ENCODE measurements around the gene MYO1D. TPM values are rescaled to one million over a fixed set of nuclear protein-coding genes. Genes with fewer than 3 reads are reported as not detected.

The MYO1D gene
- total RNA-seq, 1 experiment from 2014 or later = 206 TPM

- Mint-ChIP-seq H3K27ac (ENCODE audit: unreplicated experiment) (no peak overlapping the region), H3K36me3 (ENCODE audit: insufficient read depth, unreplicated experiment) (peaks cover 82% of the 10 kb centered on the region), H3K27me3 (ENCODE audit: insufficient read depth, unreplicated experiment) (no peaks in the 10 kb centered on the region), H3K4me1 (ENCODE audit: low read depth, unreplicated experiment) (no peaks in the 10 kb centered on the region), H3K9me3 (ENCODE audit: unreplicated experiment) (no peaks in the 10 kb centered on the region), H3K4me3 (ENCODE audit: unreplicated experiment) (no peak overlapping the region)
- CTCF ChIA-PET = no interaction called here
- Histone ChIP-seq H3K4me1 (no peaks in the 10 kb centered on the region), H3K36me3 (ENCODE audit: control insufficient read depth, insufficient read depth, low read length) (peaks cover 6% of the 10 kb centered on the region), H3K4me3 (ENCODE audit: low read depth, low read length) (no peak overlapping the region), H3K9me3 (no peaks in the 10 kb centered on the region), H3K27me3 (replicated peaks; ENCODE audit: control insufficient read depth, insufficient read depth, low read length) (no peaks in the 10 kb centered on the region)
- BruUV-seq (replicated peaks) = no TSS peak
- DNase-seq = no peak
- intact Hi-C loops (cut with micrococcal nuclease; ENCODE audit: unreplicated experiment) = no loop called here
- POLR2A ChIA-PET = no interaction called here
- no peak for TF ChIP-seq CTCF (IDR thresholded peaks at IDR 0.05; ENCODE audit: insufficient read depth in 1 of 2, low read depth in 1 of 2, low read length in 1 of 2, severe bottlenecking in 1 of 2, unreplicated experiment in 1 of 2)
Observed at GRCh38 chr17:32467949-32468348, 409.0 kb downstream of the MYO1D start.

GRCh38 chr17:32464374-32464773 is 412.6 kb downstream of the MYO1D start:
- ChIA-PET POLR2A (no interaction called here), CTCF (interaction anchor here (1.5 kb wide), 1 partner anchor 20 kb away, joined by 3 read pairs; the partner anchor contains the start of gene PSMD11)
- H3K27ac Mint-ChIP-seq (ENCODE audit: unreplicated experiment) = no peak overlapping the region
- H3K27me3 Mint-ChIP-seq (ENCODE audit: insufficient read depth, unreplicated experiment) = no peaks in the 10 kb centered on the region
- BruUV-seq (replicated peaks) = no TSS peak
- intact Hi-C loops (cut with micrococcal nuclease; ENCODE audit: unreplicated experiment) = no loop called here
- H3K9me3 Mint-ChIP-seq (ENCODE audit: unreplicated experiment) = no peaks in the 10 kb centered on the region
- peaks cover 3% of the 10 kb centered on the region for H3K36me3 ChIP-seq (ENCODE audit: control insufficient read depth, insufficient read depth, low read length)
- H3K36me3 Mint-ChIP-seq (ENCODE audit: insufficient read depth, unreplicated experiment) = peaks cover 88% of the 10 kb centered on the region
- no peak for DNase-seq
- H3K27me3 ChIP-seq (replicated peaks; ENCODE audit: control insufficient read depth, insufficient read depth, low read length) = no peaks in the 10 kb centered on the region
- TF ChIP-seq CTCF (IDR thresholded peaks at IDR 0.05; ENCODE audit: insufficient read depth in 1 of 2, low read depth in 1 of 2, low read length in 1 of 2, severe bottlenecking in 1 of 2, unreplicated experiment in 1 of 2) = no peak
- H3K4me3 ChIP-seq (ENCODE audit: low read depth, low read length) = no peak overlapping the region
- no peak overlapping the region for H3K4me3 Mint-ChIP-seq (ENCODE audit: unreplicated experiment)
- H3K9me3 ChIP-seq = no peaks in the 10 kb centered on the region
- H3K4me1 ChIP-seq = no peaks in the 10 kb centered on the region
- H3K4me1 Mint-ChIP-seq (ENCODE audit: low read depth, unreplicated experiment) = no peaks in the 10 kb centered on the region

GRCh38 chr17:32463304-32463703 is 413.6 kb downstream of the MYO1D start:
- H3K4me3 Mint-ChIP-seq (ENCODE audit: unreplicated experiment) = no peak overlapping the region
- no TSS peak for BruUV-seq (replicated peaks)
- ChIA-PET CTCF (interaction anchor here (0.6 to 1.0 kb wide), 2 partner anchors 22 to 185 kb away, joined by 3 to 4 read pairs; no protein-coding TSS in a partner anchor), POLR2A (no interaction called here)
- no peak for TF ChIP-seq CTCF (IDR thresholded peaks at IDR 0.05; ENCODE audit: insufficient read depth in 1 of 2, low read depth in 1 of 2, low read length in 1 of 2, severe bottlenecking in 1 of 2, unreplicated experiment in 1 of 2)
- H3K4me1 Mint-ChIP-seq (ENCODE audit: low read depth, unreplicated experiment) = no peaks in the 10 kb centered on the region
- no peaks in the 10 kb centered on the region for H3K9me3 ChIP-seq
- peaks cover 87% of the 10 kb centered on the region for H3K36me3 Mint-ChIP-seq (ENCODE audit: insufficient read depth, unreplicated experiment)
- no peaks in the 10 kb centered on the region for H3K9me3 Mint-ChIP-seq (ENCODE audit: unreplicated experiment)
- no peaks in the 10 kb centered on the region for H3K27me3 ChIP-seq (replicated peaks; ENCODE audit: control insufficient read depth, insufficient read depth, low read length)
- peaks cover 3% of the 10 kb centered on the region for H3K36me3 ChIP-seq (ENCODE audit: control insufficient read depth, insufficient read depth, low read length)
- H3K27me3 Mint-ChIP-seq (ENCODE audit: insufficient read depth, unreplicated experiment) = no peaks in the 10 kb centered on the region
- H3K27ac Mint-ChIP-seq (ENCODE audit: unreplicated experiment) = no peak overlapping the region
- DNase-seq = no peak
- intact Hi-C loops (cut with micrococcal nuclease; ENCODE audit: unreplicated experiment) = no loop called here
- H3K4me1 ChIP-seq = no peaks in the 10 kb centered on the region
- no peak overlapping the region for H3K4me3 ChIP-seq (ENCODE audit: low read depth, low read length)
